H1 (cell line): ENCODE measurements around the gene SEMA4D. TPM values are rescaled to one million over a fixed set of nuclear protein-coding genes. Genes with fewer than 3 reads are reported as not detected.

ENCODE experiments used
- CTCF ChIA-PET: fragments of 300-600 bp; sonication (Branson Sonifier 250); formaldehyde crosslinking; loops from one replicate; lab custom pipeline; 2021; ENCODE audit not compliant: partially characterized antibody; lab: Charles Lee
- POLR2A ChIA-PET: fragments of 300-600 bp; sonication (Branson Sonifier 250); formaldehyde crosslinking; loops from one replicate; lab custom pipeline; 2021; ENCODE audit warnings: inconsistent platforms; ENCODE audit not compliant: partially characterized antibody; lab: Charles Lee
- DNase-seq, 2 experiments: peaks; one replicate each; pipeline versions ENCODE4 v3.0.0 to v3.0.0-alpha.2; 2010 to 2022; ENCODE audit warnings: low spot score in 2 of 2, low read depth in 1 of 2, mixed read lengths in 1 of 2
- FAIRE-seq: peaks from 2 replicates; lab custom pipeline; 2011; peaks lifted over from hg19 to GRCh38; lab: Jason Lieb, UNC
- H2AFZ ChIP-seq: 2 replicates; pipeline ENCODE4 v1.8.1; 2012; ENCODE audit warnings: low read length, inconsistent platforms
- H2AK5ac ChIP-seq: 2 replicates; pipeline ENCODE4 v1.6.1; 2013; ENCODE audit warnings: low read depth, low read length
- H2BK120ac ChIP-seq: replicated peaks from 2 replicates; pipeline ENCODE3; 2013; ENCODE audit warnings: low read depth, low read length, inconsistent platforms
- H2BK12ac ChIP-seq: 2 replicates; pipeline ENCODE4 v1.6.1; 2013; ENCODE audit warnings: low read depth, low read length
- H2BK15ac ChIP-seq: 2 replicates; pipeline ENCODE4 v1.6.1; 2013; ENCODE audit warnings: low read length
- H2BK20ac ChIP-seq: 2 replicates; pipeline ENCODE4 v1.6.1; 2013; ENCODE audit warnings: low read length
- H2BK5ac ChIP-seq: 2 replicates; pipeline ENCODE4 v1.6.1; 2013; ENCODE audit warnings: low read depth, low read length
- H3K14ac ChIP-seq: 2 replicates; pipeline ENCODE4 v1.6.1; 2013; ENCODE audit warnings: inconsistent platforms; ENCODE audit not compliant: insufficient read length
- H3K18ac ChIP-seq: 2 replicates; pipeline ENCODE4 v1.6.1; 2013; ENCODE audit warnings: low read length; ENCODE audit errors: extremely low read depth
- H3K23ac ChIP-seq: 2 replicates; pipeline ENCODE4 v1.6.1; 2013; ENCODE audit warnings: inconsistent platforms; ENCODE audit not compliant: insufficient read length
- H3K23me2 ChIP-seq: 2 replicates; pipeline ENCODE4 v1.6.1; 2013; ENCODE audit warnings: low read depth, low read length
- H3K27ac ChIP-seq: 2 replicates; pipeline ENCODE4 v1.6.1; 2011; ENCODE audit warnings: low read depth, low read length, inconsistent platforms
- H3K27me3 ChIP-seq, 4 experiments: replicated peaks in 1 of 4; 1 replicate in 1 of 4; 2 replicates in 3 of 4; pipeline versions ENCODE4 v1.6.1 to v1.8.1; 2011 to 2013; ENCODE audit warnings: low read length in 3 of 4, mild to moderate bottlenecking in 3 of 4, inconsistent platforms in 2 of 4, mixed read lengths in 2 of 4, moderate library complexity in 1 of 4; ENCODE audit not compliant: control insufficient read depth in 3 of 4, insufficient read depth in 3 of 4; ENCODE audit errors: extremely low read depth in 1 of 4
- H3K36me3 ChIP-seq, 4 experiments: 2 replicates each; pipeline versions ENCODE4 v1.6.1 to v1.8.1; 2011 to 2013; ENCODE audit warnings: mild to moderate bottlenecking in 4 of 4, low read length in 3 of 4, moderate library complexity in 2 of 4, control low read depth in 1 of 4, inconsistent platforms in 1 of 4; ENCODE audit not compliant: insufficient read depth in 4 of 4, control insufficient read depth in 2 of 4
- H3K4ac ChIP-seq: replicated peaks from 2 replicates; pipeline ENCODE3; 2013; ENCODE audit warnings: low read length, low read depth, mixed read lengths, inconsistent platforms; ENCODE audit not compliant: insufficient read length
- H3K4me1 ChIP-seq, 4 experiments: replicated peaks in 1 of 4; 1 replicate in 1 of 4; 2 replicates in 3 of 4; pipeline versions ENCODE4 v1.6.1 to v1.8.1; 2011 to 2013; ENCODE audit warnings: low read length in 3 of 4, inconsistent platforms in 2 of 4, mixed read lengths in 1 of 4; ENCODE audit not compliant: insufficient read depth in 4 of 4, control insufficient read depth in 3 of 4
- H3K4me2 ChIP-seq, 2 experiments: 2 replicates each; pipeline versions ENCODE4 v1.6.1 to v1.8.1; 2011 to 2013; ENCODE audit warnings: low read depth in 2 of 2, low read length in 2 of 2, control low read depth in 1 of 2, inconsistent platforms in 1 of 2, mild to moderate bottlenecking in 1 of 2; ENCODE audit not compliant: insufficient read depth in 1 of 2
- H3K4me3 ChIP-seq, 4 experiments: fragments of 200-600, 300-600 bp in 1 of 4; sonication (generic), shearing (Covaris generic), sonication (Bioruptor Twin) in 1 of 4; 2 replicates each; pipeline versions ENCODE4 v1.5.1 to v1.8.1; 2011 to 2016; ENCODE audit warnings: low read length in 4 of 4, low read depth in 3 of 4, control low read depth in 2 of 4, inconsistent platforms in 2 of 4, mild to moderate bottlenecking in 2 of 4, mixed read lengths in 1 of 4, moderate library complexity in 1 of 4; ENCODE audit not compliant: insufficient read depth in 2 of 4; ENCODE audit errors: extremely low read depth in 1 of 4
- H3K56ac ChIP-seq: replicated peaks from 2 replicates; pipeline ENCODE3; 2013; ENCODE audit warnings: low read depth, mild to moderate bottlenecking, mixed read lengths, low read length, inconsistent platforms; ENCODE audit not compliant: insufficient read length
- H3K79me1 ChIP-seq: 2 replicates; pipeline ENCODE4 v1.6.1; 2013; ENCODE audit warnings: low read depth, low read length, control low read depth
- H3K79me2 ChIP-seq, 2 experiments: 2 replicates each; pipeline versions ENCODE4 v1.6.1 to v1.8.1; 2012 to 2013; ENCODE audit warnings: low read length in 2 of 2, mild to moderate bottlenecking in 2 of 2, inconsistent platforms in 1 of 2; ENCODE audit not compliant: insufficient read depth in 2 of 2, control insufficient read depth in 1 of 2
- H3K9ac ChIP-seq, 4 experiments: replicated peaks in 1 of 4; 1 replicate in 1 of 4; 2 replicates in 3 of 4; pipeline versions ENCODE4 v1.6.1 to v1.8.1; 2011 to 2013; ENCODE audit warnings: low read depth in 3 of 4, low read length in 3 of 4, control low read depth in 2 of 4, mild to moderate bottlenecking in 2 of 4, moderate library complexity in 2 of 4, inconsistent platforms in 1 of 4; ENCODE audit errors: extremely low read depth in 1 of 4
- H3K9me3 ChIP-seq, 2 experiments: 2 replicates each; pipeline versions ENCODE4 v1.6.1 to v1.8.1; 2012 to 2013; ENCODE audit warnings: mild to moderate bottlenecking in 2 of 2, moderate library complexity in 2 of 2, control low read depth in 1 of 2, inconsistent platforms in 1 of 2, low read depth in 1 of 2, low read length in 1 of 2, mixed read lengths in 1 of 2; ENCODE audit not compliant: insufficient read depth in 2 of 2
- H4K20me1 ChIP-seq, 2 experiments: replicated peaks in 1 of 2; 2 replicates each; pipeline versions ENCODE3 to v1.8.1; 2011 to 2013; ENCODE audit warnings: inconsistent platforms in 2 of 2, low read length in 2 of 2, mild to moderate bottlenecking in 1 of 2; ENCODE audit not compliant: insufficient read depth in 2 of 2, control insufficient read depth in 1 of 2
- H4K5ac ChIP-seq: 2 replicates; pipeline ENCODE4 v1.6.1; 2013; ENCODE audit warnings: low read length, low read depth, mixed read lengths, inconsistent platforms; ENCODE audit not compliant: insufficient read length
- H4K8ac ChIP-seq: 2 replicates; pipeline ENCODE4 v1.8.0; 2013; ENCODE audit warnings: mild to moderate bottlenecking, moderate library complexity, low read length, inconsistent platforms; ENCODE audit not compliant: insufficient read depth; ENCODE audit errors: extremely low read depth
- H4K91ac ChIP-seq: replicated peaks from 2 replicates; pipeline ENCODE3; 2013; ENCODE audit warnings: low read length, mixed read lengths, inconsistent platforms; ENCODE audit not compliant: insufficient read length
- ASH2L ChIP-seq: fragments of 200-600, 300-600 bp; sonication (generic); IDR thresholded peaks from one replicate; pipeline ENCODE4 v1.7.1; 2017; ENCODE audit warnings: low read length
- CHD2 ChIP-seq: IDR thresholded peaks from 2 replicates; pipeline ENCODE4 v1.6.1; 2012; ENCODE audit warnings: low read length, improper control_type of control experiment
- HDAC6 ChIP-seq: IDR thresholded peaks from one replicate; pipeline ENCODE4 v1.7.1; 2012; ENCODE audit warnings: low read depth, mild to moderate bottlenecking, inconsistent platforms, low read length, moderate library complexity
- SP2 ChIP-seq: IDR thresholded peaks from 2 replicates; pipeline ENCODE4 v1.6.1; 2012; ENCODE audit warnings: mild to moderate bottlenecking, low read length, inconsistent platforms
- WGBS, 2 experiments: shearing (Covaris generic) in 1 of 2; methylation state at CpG; one replicate each; pipeline versions ENCODE4 v1.1.6 to v1.1.7; 2013 to 2015; ENCODE audit warnings: low lambda C conversion rate in 2 of 2, mixed read lengths in 2 of 2, inconsistent platforms in 1 of 2, low coverage in 1 of 2, missing lambda C conversion rate in 1 of 2; ENCODE audit not compliant: insufficient replicate concordance in 2 of 2, insufficient coverage in 1 of 2, insufficient read length in 1 of 2; ENCODE audit errors: extremely low coverage in 1 of 2, missing lambda C conversion rate in 1 of 2; 5-methylcytosine and 5-hydroxymethylcytosine counted together
- polyA plus RNA-seq, 7 experiments: library from polyadenylated mRNA; depleted of rRNA in 3 of 7; stranded (reverse) in 5 of 7; unstranded in 2 of 7; fragments of >200 nt in 5 of 7; fragments of 200-250 nt in 2 of 7; gene quantifications; 1 replicate in 5 of 7; 2 replicates in 1 of 7; 4 replicates in 1 of 7; pipeline versions ENCODE4 v1.2.1 to v1.2.3, GENCODE V29; 2011 to 2013; ENCODE audit warnings: missing spikeins in 2 of 7, mixed read lengths in 2 of 7
- total RNA-seq: library from RNA; stranded (reverse); fragmentation: NEBNext Ultra II Directional; extraction: Animal tissue kit (Norgen Biotek cat#: 25700); gene quantifications from 2 replicates; pipeline ENCODE4 v1.2.1, GENCODE V29; 2021

SEMA4D gene
- total and polyA plus RNA-seq, 2 of the 8 experiments (the other 6 are each of a cell fraction or from before 2014, with no cell fraction given), result 21.0 to 70.4 TPM

DNA sequence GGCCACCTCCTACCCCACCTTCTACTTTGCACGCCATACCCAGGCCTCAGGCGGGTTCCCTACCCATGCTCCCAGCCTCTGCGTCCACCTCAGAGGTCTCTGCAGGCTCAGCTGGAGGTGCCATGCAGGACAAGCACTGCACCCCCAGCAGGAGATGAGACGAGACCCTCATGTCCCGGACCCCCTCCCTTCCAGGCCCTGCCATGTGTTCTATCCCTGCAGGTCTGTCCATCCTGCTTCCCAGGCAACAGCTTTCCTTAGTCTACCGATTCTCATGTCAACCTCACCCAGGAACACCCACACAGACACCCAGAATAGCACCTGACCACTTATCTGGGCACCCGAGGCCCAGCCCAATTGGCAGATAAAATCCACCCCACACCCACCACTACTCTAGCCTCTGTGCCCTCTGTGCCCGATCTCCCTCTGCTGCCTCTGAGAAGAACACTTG, 52.1 kb downstream of the SEMA4D start:
- Histone ChIP-seq H2BK5ac (no peak overlapping the region; the same call in 1 of the 2 replicates), H4K91ac (no peak overlapping the region), H3K4me2 (no peak overlapping the region), H3K36me3 (peaks cover 0 to 2% (median 0%) of the 10 kb centered on the region in 4 experiments; a peak in 3 of 8 replicates), H3K4me1 (peaks cover 0 to 24% (median under 1%) of the 10 kb centered on the region in 4 experiments; a peak in 5 of 7 replicates), H3K79me1 (peaks cover 18% of the 10 kb centered on the region), H4K20me1 (peaks cover 5 to 8% of the 10 kb centered on the region in 2 experiments), H3K27me3 (no peaks in the 10 kb centered on the region), H2BK12ac (no peak overlapping the region), H3K23me2 (no peaks in the 10 kb centered on the region), H4K5ac (no peak overlapping the region), H3K9me3 (no peaks in the 10 kb centered on the region), H2AFZ (no peak overlapping the region), H2BK120ac (no peak overlapping the region), H3K4me3 (no peak overlapping the region), H2BK20ac (no peak overlapping the region), H2AK5ac (no peak overlapping the region), H3K9ac (no peak overlapping the region), H3K27ac (no peak overlapping the region), H3K4ac (no peak overlapping the region), H4K8ac (no peak overlapping the region), H3K18ac (no peak overlapping the region), H3K14ac (no peak overlapping the region), H3K56ac (no peak overlapping the region), H3K79me2 (peaks cover 0 to 45% of the 10 kb centered on the region in 2 experiments; a peak in 2 of 4 replicates), H3K23ac (no peak overlapping the region), H2BK15ac (no peak overlapping the region)
- CTCF ChIA-PET, result interaction anchor here (1.3 to 2.8 kb wide), 5 partner anchors 9 to 119 kb away, joined by 3 to 18 read pairs (median 4); no protein-coding TSS in a partner anchor
- no peak for FAIRE-seq
- POLR2A ChIA-PET, result interaction anchor here (1.0 kb wide), 1 partner anchor 14 kb away, joined by 4 read pairs; no protein-coding TSS in a partner anchor
- TF ChIP-seq HDAC6 (no peak), ASH2L (no peak), CHD2 (no peak), SP2 (no peak)
- 98% methylated on average over 8 of the region's 8 CpGs; no CpG with 5 or more reads in 1 of the 2 experiments for WGBS, 2 experiments
- DNase-seq, result no peak
